ENCODE results near the gene FHIT.

The FHIT gene

GRCh38 chr3:60238550-60238949 lies 1012.7 kb downstream of the FHIT start:
- no peak for DNase-seq

GRCh38 chr3:60229502-60229901 lies 1021.8 kb downstream of the FHIT start:
- DNase-seq: no peak

- DNase-seq: no peak
Observed at GRCh38 chr3:60228823-60229222, 1022.4 kb downstream of the FHIT start.

DNA sequence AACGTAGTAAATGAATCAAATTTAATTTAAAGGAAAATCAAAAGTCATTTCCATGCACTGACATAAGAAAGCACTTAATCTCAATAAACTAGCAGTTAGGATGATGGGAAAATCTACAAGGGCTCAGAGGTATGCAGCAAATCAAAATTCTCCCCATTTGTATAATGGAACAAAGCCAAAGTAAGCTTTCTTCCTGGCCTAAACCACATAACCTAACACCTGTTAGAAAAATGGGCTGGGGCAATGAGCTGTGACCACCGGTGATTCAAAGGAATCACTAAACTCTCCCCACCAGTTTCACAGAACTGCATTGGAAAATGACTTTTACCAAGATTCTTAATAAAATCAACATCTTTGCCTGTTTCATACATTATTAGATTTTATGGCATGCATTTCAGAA lies 1024.3 kb downstream of the FHIT start:
- DNase-seq: no peak

DNA sequence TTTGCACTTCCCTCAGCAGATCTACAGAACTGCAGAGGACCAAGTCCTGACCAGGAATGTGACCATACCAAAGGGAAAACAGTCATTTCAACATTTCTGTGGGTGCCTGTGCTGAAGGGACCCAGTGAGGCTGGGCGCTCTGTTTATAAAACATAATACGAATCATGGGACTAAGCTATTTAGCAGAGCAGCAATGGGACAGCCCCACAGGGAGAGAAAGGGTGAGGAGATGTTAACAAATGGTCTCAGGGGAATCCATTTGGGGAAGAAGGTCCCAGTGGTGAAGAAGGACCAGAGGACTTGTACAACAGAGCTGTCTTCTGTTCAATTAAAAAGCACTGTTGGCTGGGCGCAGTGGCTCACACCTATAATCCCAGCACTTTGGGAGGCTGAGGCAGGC lies 1025.4 kb downstream of the FHIT start:
- no peak for DNase-seq

- no peak for DNase-seq
Observed at GRCh38 chr3:60220768-60221167, 1030.5 kb downstream of the FHIT start.

GRCh38 chr3:60219501-60219900 lies 1031.8 kb downstream of the FHIT start:
- no peak for DNase-seq

- no peak for DNase-seq
Observed at GRCh38 chr3:60217156-60217911, 1033.9 kb downstream of the FHIT start.

DNA sequence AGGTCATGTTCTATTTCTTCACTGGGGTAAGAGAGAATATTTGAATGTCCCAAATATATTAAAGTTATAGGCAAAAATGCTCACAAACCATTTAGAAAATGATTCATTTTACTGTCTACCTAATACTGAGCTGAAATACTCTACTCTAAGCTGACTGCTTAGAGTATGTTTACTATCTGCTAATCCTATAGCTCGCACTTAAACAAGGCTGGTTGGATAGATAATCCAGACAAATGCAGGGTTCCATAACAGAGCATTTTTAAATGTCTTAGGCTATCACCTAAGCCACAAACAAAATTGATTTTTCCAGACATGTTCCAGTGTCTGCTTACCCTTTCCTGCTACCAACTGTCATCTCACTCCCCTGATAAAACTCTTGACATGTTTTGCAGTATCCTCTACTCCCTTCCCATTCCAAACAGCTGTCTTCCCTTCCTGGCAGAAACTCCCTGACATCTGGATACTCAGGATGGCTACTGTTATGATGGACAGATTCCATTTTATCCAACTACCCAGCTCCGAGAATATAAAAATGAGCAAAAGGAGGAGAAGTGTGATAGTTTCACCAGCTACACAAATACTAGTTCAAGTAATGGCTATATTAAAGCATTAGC lies 1034.7 kb downstream of the FHIT start:
- DNase-seq: no peak

- no peak for DNase-seq
Observed at GRCh38 chr3:60215946-60216345, 1035.3 kb downstream of the FHIT start.

- no peak for DNase-seq
Observed at GRCh38 chr3:60207905-60208304, 1043.3 kb downstream of the FHIT start.

DNA sequence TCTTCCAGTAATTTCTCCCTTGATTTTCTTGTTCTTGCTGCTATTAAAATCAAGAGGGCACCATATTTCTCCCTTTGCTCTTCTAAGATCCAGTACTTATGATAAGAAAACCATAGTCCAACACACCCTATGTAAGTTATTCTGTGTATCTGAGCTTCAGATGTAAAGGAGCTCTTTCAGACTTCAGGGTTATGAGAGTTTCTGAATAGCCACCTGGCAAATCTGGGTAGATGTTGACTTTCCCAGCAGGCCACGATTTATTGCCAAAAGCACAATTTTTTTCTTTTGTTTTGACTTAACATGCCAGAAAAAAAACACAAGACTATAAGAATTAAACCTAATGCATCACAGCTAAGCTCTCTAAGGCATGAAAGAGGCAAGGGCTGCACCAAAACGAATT lies 1045.0 kb downstream of the FHIT start:
- DNase-seq: no peak

DNA sequence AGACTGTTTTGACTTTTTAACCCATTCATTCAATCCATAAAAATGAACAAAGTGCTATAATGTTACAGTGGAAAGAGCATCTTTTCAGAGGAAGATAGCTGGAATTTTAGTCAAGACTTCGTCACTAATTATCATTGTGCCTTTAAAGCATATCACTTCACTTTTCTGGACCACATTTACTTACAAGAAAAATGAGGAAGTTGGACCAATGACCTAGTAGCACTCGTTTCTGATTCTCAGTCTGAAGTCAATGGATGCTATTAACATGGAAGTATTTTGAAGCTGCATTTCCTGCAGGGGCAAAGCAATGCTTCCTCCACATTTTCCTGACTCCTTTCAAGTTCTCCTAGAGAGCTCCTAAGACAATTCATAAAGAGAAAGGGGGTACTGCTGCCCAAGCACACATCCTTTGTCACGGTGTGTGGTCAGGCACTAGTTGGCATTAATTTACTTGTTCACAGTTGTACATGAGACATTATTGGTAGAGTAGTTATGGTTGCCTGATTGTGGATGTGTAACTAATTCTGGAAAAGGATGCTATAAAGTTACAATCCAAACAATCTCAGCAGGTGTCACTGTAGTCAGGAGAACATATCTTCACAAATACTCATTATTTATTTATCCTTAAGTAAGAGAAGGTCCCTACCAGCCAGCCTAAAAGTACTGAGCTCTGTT lies 1049.1 kb downstream of the FHIT start:
- no peak for DNase-seq

DNA sequence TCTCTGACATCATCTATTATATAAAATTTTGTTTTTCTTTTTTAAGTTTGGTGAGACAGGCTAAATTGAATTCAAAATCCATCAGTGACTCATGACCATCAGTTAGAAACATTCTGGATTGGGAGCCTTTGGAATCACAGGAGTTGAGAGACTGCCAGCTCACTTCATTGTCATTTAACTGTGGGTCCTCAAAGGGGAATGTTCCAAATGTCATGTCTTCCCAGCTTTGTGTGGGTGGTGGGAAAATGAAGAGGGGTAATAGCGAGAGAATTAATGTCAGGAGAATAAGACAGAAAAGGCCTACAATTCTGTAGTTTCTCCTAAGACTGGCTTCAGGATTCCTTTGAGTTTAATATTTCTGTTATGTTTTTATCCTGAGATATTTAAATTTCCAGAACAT lies 1051.9 kb downstream of the FHIT start:
- no peak for DNase-seq

- no peak for DNase-seq
Observed at GRCh38 chr3:60198179-60198720, 1053.0 kb downstream of the FHIT start.

DNA sequence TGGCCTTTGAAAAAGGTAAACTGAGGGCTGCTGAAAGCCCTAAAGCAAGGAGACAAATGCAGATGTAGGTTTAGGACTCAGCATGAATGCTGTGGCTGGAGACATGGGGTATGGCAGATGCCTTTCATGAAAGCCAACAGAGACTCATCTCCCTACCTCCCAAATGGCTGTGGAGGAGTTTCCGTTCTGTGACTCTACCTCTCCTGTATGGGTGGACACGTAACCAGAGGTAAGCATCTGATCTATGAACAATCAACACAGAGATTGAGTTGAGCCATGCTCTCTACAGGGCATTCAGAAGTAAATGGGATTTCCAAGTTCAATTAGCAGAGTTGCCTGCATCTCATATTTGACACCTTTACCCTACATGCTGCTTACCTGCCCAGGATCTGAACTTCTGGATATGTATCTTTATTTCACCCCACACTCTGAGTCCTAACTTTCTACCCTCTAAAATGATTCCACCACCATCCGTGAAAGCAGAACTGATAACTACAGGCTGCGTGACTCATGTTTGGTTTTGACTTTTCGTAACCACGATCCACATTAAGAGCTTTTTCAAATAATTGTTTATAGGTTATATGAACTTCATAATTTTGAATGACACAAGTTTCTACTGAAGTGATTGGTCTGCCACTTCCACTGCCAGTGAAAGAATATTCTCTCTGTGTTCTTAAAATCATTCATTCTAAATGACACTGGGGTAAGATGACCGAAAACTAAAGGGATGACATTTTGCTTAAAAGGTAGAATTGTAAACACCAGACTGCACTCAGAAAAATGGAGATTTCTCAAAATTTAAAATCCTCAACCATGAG lies 1058.7 kb downstream of the FHIT start:
- no peak for DNase-seq

DNA sequence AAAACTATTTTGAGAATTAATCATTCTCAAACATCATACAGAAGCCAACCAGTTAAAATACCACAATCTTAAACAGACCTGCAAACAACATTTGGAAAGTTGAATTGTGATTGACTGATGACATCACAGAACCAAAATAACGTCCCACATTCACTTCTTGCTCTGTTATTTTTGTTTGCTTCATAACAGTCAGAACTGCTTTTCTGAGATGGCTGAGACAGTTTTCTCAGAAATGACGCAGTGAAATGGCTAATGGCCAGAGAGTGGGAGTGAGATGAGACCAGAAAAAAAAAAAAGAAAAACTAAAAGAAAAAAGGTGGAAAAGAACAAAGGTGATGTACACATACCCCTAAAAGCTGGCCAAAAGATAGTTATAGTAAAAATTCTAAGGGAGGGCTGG lies 1061.2 kb downstream of the FHIT start:
- no peak for DNase-seq

GRCh38 chr3:60189304-60189703 lies 1061.9 kb downstream of the FHIT start:
- DNase-seq: no peak

- no peak for DNase-seq
Observed at GRCh38 chr3:60188803-60189202, 1062.4 kb downstream of the FHIT start.

DNA sequence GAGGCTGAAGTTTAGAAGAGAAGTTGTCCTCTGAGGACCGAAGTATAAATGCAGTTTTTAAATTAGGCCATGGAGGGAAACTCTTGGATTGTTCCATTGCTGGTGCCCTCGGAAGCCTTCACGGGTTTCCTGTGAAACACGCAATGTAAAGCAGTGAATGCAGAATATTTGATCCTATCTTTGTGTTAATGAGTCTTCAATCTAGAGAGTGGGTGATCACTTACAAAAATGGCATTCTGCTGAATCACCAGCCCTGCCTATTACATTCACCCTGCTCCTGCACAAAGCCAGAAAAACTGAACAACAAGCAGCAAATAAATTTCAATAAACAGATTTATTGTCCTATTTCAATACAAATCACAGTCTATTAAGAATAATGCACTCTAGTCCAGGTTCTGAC lies 1063.9 kb downstream of the FHIT start:
- DNase-seq: no peak

GRCh38 chr3:60186359-60186758 lies 1064.9 kb downstream of the FHIT start:
- DNase-seq: no peak

DNA sequence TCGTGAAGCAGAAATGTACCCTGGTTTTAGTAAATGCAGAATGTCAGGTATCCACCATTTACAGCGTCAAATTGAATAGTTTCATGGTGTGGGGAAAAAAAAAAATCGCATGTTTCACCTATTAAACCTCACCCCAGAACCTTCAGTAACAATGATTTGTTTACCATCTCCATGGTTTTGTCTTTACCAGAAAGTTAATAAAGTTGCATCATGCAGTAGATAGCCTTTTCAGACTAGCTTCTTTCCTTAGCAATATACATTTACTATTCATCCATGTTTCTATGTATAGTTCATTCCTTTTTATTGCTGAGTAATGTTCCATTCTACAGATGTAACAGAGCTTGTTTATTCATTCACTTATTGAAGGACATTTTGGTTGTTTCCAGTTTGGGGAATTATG lies 1066.1 kb downstream of the FHIT start:
- no peak for DNase-seq

- no peak for DNase-seq
Observed at GRCh38 chr3:60182697-60183096, 1068.6 kb downstream of the FHIT start.

All from central memory CD4-positive, alpha-beta T cell (primary cell).